Neural cell (in vitro differentiated cells): Measurements from ENCODE around the gene LY6G5B. TPM values are rescaled to one million over a fixed set of nuclear protein-coding genes. Genes with fewer than 3 reads are reported as not detected.

Experiments
- H2AFZ ChIP-seq: fragments of 200-600, 300-800 bp; sonication (generic), shearing (Covaris generic); 2 replicates; pipeline ENCODE4 v1.6.0; 2014; ENCODE audit warnings: low read depth, mild to moderate bottlenecking, antibody characterized with exemption, low read length, moderate library complexity
- H3F3A ChIP-seq: fragments of 200-600 bp; shearing (Covaris generic); 2 replicates; pipeline ENCODE4 v1.6.1; 2016; ENCODE audit warnings: mild to moderate bottlenecking, moderate library complexity, mixed read lengths, antibody characterized with exemption, low read length; ENCODE audit not compliant: insufficient read depth, poor library complexity, severe bottlenecking
- H3K27ac ChIP-seq: fragments of 200-600, 300-800 bp; sonication (generic), shearing (Covaris generic); 2 replicates; pipeline ENCODE4 v1.5.1; 2014; ENCODE audit warnings: mild to moderate bottlenecking, low read length, moderate library complexity
- H3K27me3 ChIP-seq: fragments of 300-800, 200-600 bp; sonication (generic), shearing (Covaris generic); 2 replicates; pipeline ENCODE4 v1.6.0; 2014; ENCODE audit warnings: mild to moderate bottlenecking, low read depth, low read length, moderate library complexity; ENCODE audit not compliant: insufficient read depth
- H3K36me3 ChIP-seq: fragments of 300-800, 200-600 bp; sonication (generic), shearing (Covaris generic); 2 replicates; pipeline ENCODE4 v1.5.1; 2014; ENCODE audit warnings: mild to moderate bottlenecking, antibody characterized with exemption, low read length, moderate library complexity; ENCODE audit not compliant: insufficient read depth
- H3K4me2 ChIP-seq: fragments of 300-800, 200-600 bp; sonication (generic), shearing (Covaris generic); 2 replicates; pipeline ENCODE4 v1.6.0; 2014; ENCODE audit warnings: mild to moderate bottlenecking, low read length
- H3K4me3 ChIP-seq: fragments of 300-800, 200-600 bp; sonication (generic), shearing (Covaris generic); 2 replicates; pipeline ENCODE4 v1.5.1; 2014; ENCODE audit warnings: mild to moderate bottlenecking, low read length, moderate library complexity
- H3K79me2 ChIP-seq: fragments of 200-600 bp; shearing (Covaris generic); replicated peaks from 2 replicates; pipeline ENCODE4 v1.6.0; 2014; ENCODE audit warnings: mild to moderate bottlenecking, low read length, moderate library complexity; ENCODE audit not compliant: insufficient read depth
- H3K9ac ChIP-seq: fragments of 300-800, 200-600 bp; sonication (generic), shearing (Covaris generic); 2 replicates; pipeline ENCODE4 v1.6.1; 2016; ENCODE audit warnings: mild to moderate bottlenecking, low read length, mixed read lengths
- H3K9me2 ChIP-seq: fragments of 200-600 bp; shearing (Covaris generic); 2 replicates; pipeline ENCODE4 v1.6.1; 2016; ENCODE audit warnings: mild to moderate bottlenecking, low read length, mixed read lengths; ENCODE audit not compliant: insufficient read depth
- H3K9me3 ChIP-seq: fragments of 200-600, 300-800 bp; sonication (generic), shearing (Covaris generic); 2 replicates; pipeline ENCODE4 v1.6.1; 2016; ENCODE audit warnings: mild to moderate bottlenecking, mixed run types, low read length, moderate library complexity, mixed read lengths
- H4K20me1 ChIP-seq: fragments of 200-600 bp; shearing (Covaris generic); 2 replicates; pipeline ENCODE4 v1.6.1; 2016; ENCODE audit warnings: mild to moderate bottlenecking, mixed run types; ENCODE audit not compliant: insufficient read depth
- EP300 ChIP-seq: fragments of 450-650 bp; conservative IDR thresholded peaks from 2 replicates; pipeline ENCODE4 v1.6.1; 2014; ENCODE audit warnings: antibody characterized with exemption, mild to moderate bottlenecking, moderate library complexity; ENCODE audit not compliant: poor library complexity, severe bottlenecking
- EZH2 ChIP-seq: fragments of 200-600, 300-800 bp; shearing (Covaris generic), sonication (generic); IDR thresholded peaks from 2 replicates; pipeline ENCODE4 v1.6.1; 2014; ENCODE audit warnings: antibody characterized with exemption, low read length, borderline replicate concordance, mild to moderate bottlenecking; ENCODE audit not compliant: insufficient read depth, poor library complexity, severe bottlenecking
- MXI1 ChIP-seq: fragments of 450-650 bp; conservative IDR thresholded peaks from 2 replicates; pipeline ENCODE4 v1.6.1; 2014; ENCODE audit warnings: antibody characterized with exemption, mild to moderate bottlenecking; ENCODE audit not compliant: poor library complexity, severe bottlenecking
- POLR2AphosphoS5 ChIP-seq: IDR thresholded peaks from 2 replicates; pipeline ENCODE4 v1.6.1; 2012
- RAD21 ChIP-seq: fragments of 450-650 bp; conservative IDR thresholded peaks from 2 replicates; pipeline ENCODE4 v1.6.1; 2014; ENCODE audit warnings: antibody characterized with exemption, mild to moderate bottlenecking, moderate library complexity
- SMC3 ChIP-seq: fragments of 450-650 bp; conservative IDR thresholded peaks from 2 replicates; pipeline ENCODE4 v1.6.1; 2014; ENCODE audit warnings: antibody characterized with exemption, mild to moderate bottlenecking, moderate library complexity; ENCODE audit not compliant: poor library complexity
- TAF1 ChIP-seq: IDR thresholded peaks from 2 replicates; pipeline ENCODE4 v1.6.1; 2012; ENCODE audit warnings: low read depth
- polyA plus RNA-seq: library from polyadenylated mRNA; depleted of rRNA; stranded (reverse); fragments of >200 nt; gene quantifications from 2 replicates; pipeline ENCODE4 v1.2.3, GENCODE V29; 2014
- TF ChIP-seq, protein P1 (sequence below): fragments of 450-650 bp; IDR thresholded peaks from 2 replicates; pipeline ENCODE4 v1.5.1; 2014; ENCODE audit warnings: antibody characterized with exemption, mild to moderate bottlenecking, moderate library complexity; ENCODE audit not compliant: poor library complexity, severe bottlenecking
- TF ChIP-seq, protein P2 (sequence below): IDR thresholded peaks from 2 replicates; pipeline ENCODE4 v1.6.1; 2012; ENCODE audit warnings: borderline replicate concordance

Gene LY6G5B
- polyA plus RNA-seq, 1 donor from 2014 or later = 4.0 TPM

DNA sequence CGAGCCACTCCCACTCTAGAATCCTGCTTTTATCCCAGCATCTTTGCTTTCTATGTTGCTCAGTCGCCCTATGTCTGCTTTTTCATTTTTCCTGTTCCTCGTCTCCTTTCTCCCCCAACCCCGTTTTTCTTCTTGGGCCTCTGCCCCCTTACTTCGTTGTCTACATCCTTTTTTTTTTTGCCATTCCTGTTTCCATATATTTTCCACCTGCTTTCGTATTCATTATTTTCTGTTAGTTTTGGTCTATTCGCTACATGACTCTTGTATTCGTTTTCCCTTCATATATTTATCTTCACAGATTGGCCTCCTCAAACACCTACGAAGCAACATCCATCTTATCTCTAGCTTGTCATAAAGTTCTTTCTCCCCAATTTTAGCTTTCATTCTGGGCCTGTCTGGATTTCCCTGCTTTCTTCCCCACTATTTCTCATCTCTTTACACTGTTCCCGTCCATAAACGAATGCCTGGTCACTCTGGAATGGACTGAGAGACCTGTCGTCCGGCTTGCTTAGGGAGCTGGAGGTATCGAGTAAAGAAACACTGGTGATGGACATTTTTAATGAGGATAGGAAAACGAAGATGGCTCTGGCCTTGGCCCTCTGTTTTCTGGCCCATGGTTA is 48.3 kb upstream of the LY6G5B start:
- Histone ChIP-seq H3K9ac (peak overlapping the region; percentile 100), H3K4me2 (peak overlapping the region; percentile 100), H3K4me3 (peak overlapping the region; percentile 93), H4K20me1 (no peaks in the 10 kb centered on the region), H3K36me3 (peaks cover 5% of the 10 kb centered on the region), H3K9me3 (no peaks in the 10 kb centered on the region), H2AFZ (peak overlapping the region; percentile 88), H3F3A (no peaks in the 10 kb centered on the region), H3K9me2 (no peaks in the 10 kb centered on the region), H3K27me3 (no peaks in the 10 kb centered on the region), H3K27ac (peak overlapping the region; percentile 99), H3K79me2 (peaks cover 45% of the 10 kb centered on the region)
- TF ChIP-seq SMC3 = no peak
- no peak for TF ChIP-seq TAF1

DNA sequence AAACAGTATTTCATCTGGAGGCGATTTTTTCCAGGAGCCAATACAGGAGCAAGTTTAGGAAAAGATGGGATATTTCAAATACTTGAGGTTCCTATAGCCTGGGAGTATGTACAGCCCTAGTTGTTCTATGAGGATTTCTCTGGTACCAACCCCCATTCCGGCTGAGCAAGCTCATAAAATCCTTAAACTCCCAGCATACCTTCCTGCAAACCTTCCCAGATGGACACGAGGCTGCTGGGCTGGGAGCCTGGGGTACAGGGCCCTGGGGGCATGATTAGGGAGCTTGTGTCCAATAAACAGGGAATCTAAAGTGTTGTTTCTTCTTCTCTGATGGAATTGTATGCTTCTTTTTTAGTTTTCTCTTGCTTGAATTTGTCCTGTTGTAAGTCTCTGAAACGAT is 47.8 kb upstream of the LY6G5B start:
- Histone ChIP-seq H3F3A (no peaks in the 10 kb centered on the region), H3K79me2 (peaks cover 49% of the 10 kb centered on the region), H2AFZ (no peak overlapping the region), H3K9me3 (no peaks in the 10 kb centered on the region), H3K27ac (peak overlapping the region; percentile 99), H4K20me1 (no peaks in the 10 kb centered on the region), H3K4me3 (peak overlapping the region; percentile 93), H3K4me2 (peak overlapping the region; percentile 100), H3K27me3 (no peaks in the 10 kb centered on the region), H3K9me2 (no peaks in the 10 kb centered on the region), H3K9ac (peak overlapping the region; percentile 100), H3K36me3 (peaks cover 5% of the 10 kb centered on the region)
- TF ChIP-seq EP300 (no peak), EZH2 (no peak), TAF1 (no peak), SMC3 (no peak), POLR2AphosphoS5 (no peak), MXI1 (no peak), RAD21 (no peak)
- TF ChIP-seq, protein P1, sequence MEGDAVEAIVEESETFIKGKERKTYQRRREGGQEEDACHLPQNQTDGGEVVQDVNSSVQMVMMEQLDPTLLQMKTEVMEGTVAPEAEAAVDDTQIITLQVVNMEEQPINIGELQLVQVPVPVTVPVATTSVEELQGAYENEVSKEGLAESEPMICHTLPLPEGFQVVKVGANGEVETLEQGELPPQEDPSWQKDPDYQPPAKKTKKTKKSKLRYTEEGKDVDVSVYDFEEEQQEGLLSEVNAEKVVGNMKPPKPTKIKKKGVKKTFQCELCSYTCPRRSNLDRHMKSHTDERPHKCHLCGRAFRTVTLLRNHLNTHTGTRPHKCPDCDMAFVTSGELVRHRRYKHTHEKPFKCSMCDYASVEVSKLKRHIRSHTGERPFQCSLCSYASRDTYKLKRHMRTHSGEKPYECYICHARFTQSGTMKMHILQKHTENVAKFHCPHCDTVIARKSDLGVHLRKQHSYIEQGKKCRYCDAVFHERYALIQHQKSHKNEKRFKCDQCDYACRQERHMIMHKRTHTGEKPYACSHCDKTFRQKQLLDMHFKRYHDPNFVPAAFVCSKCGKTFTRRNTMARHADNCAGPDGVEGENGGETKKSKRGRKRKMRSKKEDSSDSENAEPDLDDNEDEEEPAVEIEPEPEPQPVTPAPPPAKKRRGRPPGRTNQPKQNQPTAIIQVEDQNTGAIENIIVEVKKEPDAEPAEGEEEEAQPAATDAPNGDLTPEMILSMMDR = no peak
- TF ChIP-seq, protein P2, sequence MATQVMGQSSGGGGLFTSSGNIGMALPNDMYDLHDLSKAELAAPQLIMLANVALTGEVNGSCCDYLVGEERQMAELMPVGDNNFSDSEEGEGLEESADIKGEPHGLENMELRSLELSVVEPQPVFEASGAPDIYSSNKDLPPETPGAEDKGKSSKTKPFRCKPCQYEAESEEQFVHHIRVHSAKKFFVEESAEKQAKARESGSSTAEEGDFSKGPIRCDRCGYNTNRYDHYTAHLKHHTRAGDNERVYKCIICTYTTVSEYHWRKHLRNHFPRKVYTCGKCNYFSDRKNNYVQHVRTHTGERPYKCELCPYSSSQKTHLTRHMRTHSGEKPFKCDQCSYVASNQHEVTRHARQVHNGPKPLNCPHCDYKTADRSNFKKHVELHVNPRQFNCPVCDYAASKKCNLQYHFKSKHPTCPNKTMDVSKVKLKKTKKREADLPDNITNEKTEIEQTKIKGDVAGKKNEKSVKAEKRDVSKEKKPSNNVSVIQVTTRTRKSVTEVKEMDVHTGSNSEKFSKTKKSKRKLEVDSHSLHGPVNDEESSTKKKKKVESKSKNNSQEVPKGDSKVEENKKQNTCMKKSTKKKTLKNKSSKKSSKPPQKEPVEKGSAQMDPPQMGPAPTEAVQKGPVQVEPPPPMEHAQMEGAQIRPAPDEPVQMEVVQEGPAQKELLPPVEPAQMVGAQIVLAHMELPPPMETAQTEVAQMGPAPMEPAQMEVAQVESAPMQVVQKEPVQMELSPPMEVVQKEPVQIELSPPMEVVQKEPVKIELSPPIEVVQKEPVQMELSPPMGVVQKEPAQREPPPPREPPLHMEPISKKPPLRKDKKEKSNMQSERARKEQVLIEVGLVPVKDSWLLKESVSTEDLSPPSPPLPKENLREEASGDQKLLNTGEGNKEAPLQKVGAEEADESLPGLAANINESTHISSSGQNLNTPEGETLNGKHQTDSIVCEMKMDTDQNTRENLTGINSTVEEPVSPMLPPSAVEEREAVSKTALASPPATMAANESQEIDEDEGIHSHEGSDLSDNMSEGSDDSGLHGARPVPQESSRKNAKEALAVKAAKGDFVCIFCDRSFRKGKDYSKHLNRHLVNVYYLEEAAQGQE = no peak
